Gastroesophageal sphincter (tissue), 4 donors: ENCODE results near the gene SEMA3C. TPM values are rescaled to one million over a fixed set of nuclear protein-coding genes. Genes with fewer than 3 reads are reported as not detected.

Experiments
- ATAC-seq: fragments of 150-250 bp; one replicate; pipeline ENCODE4 v1.9.1; 2016; ENCODE audit warnings: mild to moderate bottlenecking, moderate library complexity
- H3K27ac ChIP-seq, 4 donors: fragments of 200-600 bp; sonication (generic) in 3 of 4; 1 replicate in 3 of 4; 2 replicates in 1 of 4; pipeline ENCODE4 v1.5.1; 2016 to 2019
- H3K27me3 ChIP-seq: fragments of 200-600 bp; sonication (generic); one replicate; pipeline ENCODE4 v1.5.1; 2019
- H3K36me3 ChIP-seq, 2 donors: fragments of 200-600 bp; sonication (generic); one replicate each; pipeline ENCODE4 v1.5.1; 2019; ENCODE audit warnings: control low read depth in 1 of 2
- H3K4me1 ChIP-seq, 3 donors: fragments of 200-600 bp; sonication (generic); 1 replicate in 2 of 3; 2 replicates in 1 of 3; pipeline ENCODE4 v1.5.1; 2016 to 2019; ENCODE audit warnings: control low read depth in 2 of 3
- H3K4me3 ChIP-seq, 2 donors: fragments of 200-600 bp; sonication (generic); one replicate each; pipeline ENCODE4 v1.5.1; 2019; ENCODE audit warnings: mild to moderate bottlenecking in 1 of 2, moderate library complexity in 1 of 2
- H3K9me3 ChIP-seq, 3 donors: fragments of 200-600 bp; sonication (generic); one replicate each; pipeline ENCODE4 v1.5.1; 2017 to 2019; ENCODE audit warnings: control low read depth in 2 of 3
- CTCF ChIP-seq, 4 experiments: fragments of 200-600 bp in 2 of 4; fragments of 450-650 bp in 2 of 4; sonication (generic) in 1 of 4; IDR thresholded peaks; one replicate each; pipeline ENCODE4 v1.5.1; 2017 to 2019; ENCODE audit warnings: antibody characterized with exemption in 4 of 4, mild to moderate bottlenecking in 2 of 4, moderate library complexity in 2 of 4
- EP300 ChIP-seq: sonication (generic); formaldehyde crosslinking; IDR thresholded peaks from one replicate; pipeline ENCODE4 v1.6.1; 2017; ENCODE audit warnings: antibody characterized with exemption, mild to moderate bottlenecking
- POLR2A ChIP-seq, 2 donors: fragments of 450-650 bp; IDR thresholded peaks; one replicate each; pipeline ENCODE4 v1.6.1; 2017; ENCODE audit warnings: antibody characterized with exemption in 2 of 2, mild to moderate bottlenecking in 2 of 2, moderate library complexity in 1 of 2
- POLR2AphosphoS5 ChIP-seq: sonication (generic); formaldehyde crosslinking; IDR thresholded peaks from one replicate; pipeline ENCODE4 v1.6.1; 2017; ENCODE audit warnings: antibody characterized with exemption
- WGBS, 2 donors: methylation state at CpG; one replicate each; pipeline ENCODE4 v1.1.5; 2018; ENCODE audit warnings: low coverage in 1 of 2; 5-methylcytosine and 5-hydroxymethylcytosine counted together
- total RNA-seq, 4 donors: library from RNA; depleted of rRNA; stranded (reverse); fragments of >200 nt; gene quantifications; one replicate each; pipeline ENCODE4 v1.1.0, GENCODE V29; 2016

SEMA3C gene
- total RNA-seq, 4 donors from 2014 or later: 115 to 189 (median 160) TPM

- Histone ChIP-seq H3K36me3 (no peaks in the 10 kb centered on the region), H3K4me3 (no peak overlapping the region), H3K9me3 (no peaks in the 10 kb centered on the region), H3K27me3 (no peaks in the 10 kb centered on the region), H3K27ac (peak overlapping the region; percentile 16 to 58 (median 42)), H3K4me1 (peaks cover 13 to 72% (median 25%) of the 10 kb centered on the region in 3 donors)
- TF ChIP-seq EP300 (no peak), CTCF (IDR thresholded peaks at IDR 0.05) (no peak), POLR2A (IDR thresholded peaks at IDR 0.05) (no peak), POLR2AphosphoS5 (no peak)
- ATAC-seq: no peak
- WGBS, 2 donors: 41 to 44% methylated on average over 2 to 3 of the region's 3 CpGs
Observed at GRCh38 chr7:80826520-80827238, 92.2 kb downstream of the SEMA3C start.

- no peak for ATAC-seq
- Histone ChIP-seq H3K4me3 (no peak overlapping the region), H3K27ac (peak overlapping the region in 2 of 4 donors; percentile 36 to 58), H3K4me1 (peaks cover 13 to 65% (median 17%) of the 10 kb centered on the region in 3 donors), H3K36me3 (no peaks in the 10 kb centered on the region), H3K9me3 (no peaks in the 10 kb centered on the region), H3K27me3 (no peaks in the 10 kb centered on the region)
- TF ChIP-seq POLR2A (IDR thresholded peaks at IDR 0.05) (no peak), POLR2AphosphoS5 (no peak), EP300 (no peak), CTCF (IDR thresholded peaks at IDR 0.05) (no peak)
- 64 to 84% methylated on average over 3 of the region's 3 CpGs for WGBS, 2 donors
Observed at GRCh38 chr7:80825499-80825898, 93.4 kb downstream of the SEMA3C start.

GRCh38 chr7:80824253-80824652, 94.6 kb downstream of the SEMA3C start:
- H3K36me3 ChIP-seq: no peaks in the 10 kb centered on the region
- H3K27me3 ChIP-seq: no peaks in the 10 kb centered on the region
- no peak for ATAC-seq
- no peak overlapping the region for H3K4me3 ChIP-seq
- peak overlapping the region in 2 of 4 donors; percentile 9 to 15 for H3K27ac ChIP-seq
- no peak for TF ChIP-seq POLR2A (IDR thresholded peaks at IDR 0.05)
- no peak for TF ChIP-seq CTCF (IDR thresholded peaks at IDR 0.05)
- no peak for TF ChIP-seq EP300
- no peak for TF ChIP-seq POLR2AphosphoS5
- no peaks in the 10 kb centered on the region for H3K9me3 ChIP-seq
- peaks cover 13 to 52% (median 17%) of the 10 kb centered on the region in 3 donors for H3K4me1 ChIP-seq
- 26 to 54% methylated on average over 5 of the region's 5 CpGs for WGBS, 2 donors

GRCh38 chr7:80823057-80823456, 95.8 kb downstream of the SEMA3C start:
- 83 to 95% methylated on average over 2 to 3 of the region's 3 CpGs for WGBS, 2 donors
- no peak overlapping the region for H3K4me3 ChIP-seq
- no peak overlapping the region for H3K27ac ChIP-seq
- peaks cover 13 to 41% (median 13%) of the 10 kb centered on the region in 3 donors for H3K4me1 ChIP-seq
- TF ChIP-seq EP300: no peak
- no peak for TF ChIP-seq CTCF (IDR thresholded peaks at IDR 0.05)
- TF ChIP-seq POLR2A (IDR thresholded peaks at IDR 0.05): no peak
- no peak for TF ChIP-seq POLR2AphosphoS5
- no peaks in the 10 kb centered on the region for H3K36me3 ChIP-seq
- ATAC-seq: no peak
- H3K27me3 ChIP-seq: no peaks in the 10 kb centered on the region
- H3K9me3 ChIP-seq: no peaks in the 10 kb centered on the region

- TF ChIP-seq CTCF (IDR thresholded peaks at IDR 0.05) (no peak), POLR2AphosphoS5 (no peak), POLR2A (IDR thresholded peaks at IDR 0.05) (no peak), EP300 (no peak)
- 87 to 96% methylated on average over 3 of the region's 3 CpGs for WGBS, 2 donors
- H3K4me3 ChIP-seq: no peak overlapping the region
- H3K4me1 ChIP-seq: peaks cover 4 to 28% (median 5%) of the 10 kb centered on the region in 3 donors
- H3K27ac ChIP-seq: no peak overlapping the region
- H3K27me3 ChIP-seq: no peaks in the 10 kb centered on the region
- H3K9me3 ChIP-seq: no peaks in the 10 kb centered on the region
- H3K36me3 ChIP-seq: no peaks in the 10 kb centered on the region
- ATAC-seq: no peak
Observed at GRCh38 chr7:80821771-80822319, 97.0 kb downstream of the SEMA3C start.
